Mammary epithelial cell (primary cell): ENCODE data around the gene ALDH5A1.

Source experiments
- CTCF ChIP-seq, 2 donors: IDR thresholded peaks in 1 of 2; conservative IDR thresholded peaks in 1 of 2; 2 replicates each; pipeline ENCODE4 v1.5.1; 2011 to 2012; ENCODE audit warnings: inconsistent platforms in 2 of 2, low read length in 2 of 2, mild to moderate bottlenecking in 2 of 2, control low read depth in 1 of 2, low read depth in 1 of 2; ENCODE audit not compliant: insufficient read depth in 1 of 2; ENCODE audit errors: extremely low read depth in 1 of 2
- EZH2 ChIP-seq: IDR thresholded peaks from 2 replicates; pipeline ENCODE4 v1.6.1; 2012; ENCODE audit warnings: low read length, inconsistent platforms, borderline replicate concordance

- TF ChIP-seq CTCF (conservative IDR thresholded peaks at IDR 0.05 in 1 of 2, IDR thresholded peaks at IDR 0.05 in 1 of 2; ENCODE audit: extremely low read depth in 1 of 2, insufficient read depth in 1 of 2, low read depth in 1 of 2, low read length in 2 of 2) (no peak), EZH2 (no peak)
Measured at GRCh38 chr6:24536466-24536865, 41.7 kb downstream of the ALDH5A1 start.
